Hepatocyte (in vitro differentiated cells): ENCODE results near the gene PPP1R14D.

ENCODE experiments used
- CTCF ChIP-seq: fragments of 200-600 bp; sonication (generic); IDR thresholded peaks from 2 replicates; pipeline ENCODE4 v1.5.1; 2016; ENCODE audit warnings: antibody characterized with exemption, mild to moderate bottlenecking; ENCODE audit not compliant: poor library complexity
- EZH2 ChIP-seq: fragments of 200-600 bp; sonication (generic); IDR thresholded peaks from 2 replicates; pipeline ENCODE4 v1.6.1; 2016; ENCODE audit warnings: antibody characterized with exemption, mild to moderate bottlenecking, borderline replicate concordance

GRCh38 chr15:40871749-40872617 is 43.5 kb upstream of the PPP1R14D start:
- no peak for TF ChIP-seq EZH2
- no peak for TF ChIP-seq CTCF
